H1 (cell line): ENCODE data around the gene SHROOM3. TPM values are rescaled to one million over a fixed set of nuclear protein-coding genes. Genes with fewer than 3 reads are reported as not detected.

Experiments
- CTCF ChIA-PET: fragments of 300-600 bp; sonication (Branson Sonifier 250); formaldehyde crosslinking; loops from one replicate; lab custom pipeline; 2021; ENCODE audit not compliant: partially characterized antibody; lab: Charles Lee
- POLR2A ChIA-PET: fragments of 300-600 bp; sonication (Branson Sonifier 250); formaldehyde crosslinking; loops from one replicate; lab custom pipeline; 2021; ENCODE audit warnings: inconsistent platforms; ENCODE audit not compliant: partially characterized antibody; lab: Charles Lee
- DNase-seq, 2 experiments: peaks; one replicate each; pipeline versions ENCODE4 v3.0.0 to v3.0.0-alpha.2; 2010 to 2022; ENCODE audit warnings: low spot score in 2 of 2, low read depth in 1 of 2, mixed read lengths in 1 of 2
- FAIRE-seq: peaks from 2 replicates; lab custom pipeline; 2011; peaks lifted over from hg19 to GRCh38; lab: Jason Lieb, UNC
- H2AFZ ChIP-seq: 2 replicates; pipeline ENCODE4 v1.8.1; 2012; ENCODE audit warnings: low read length, inconsistent platforms
- H2AK5ac ChIP-seq: 2 replicates; pipeline ENCODE4 v1.6.1; 2013; ENCODE audit warnings: low read depth, low read length
- H2BK120ac ChIP-seq: replicated peaks from 2 replicates; pipeline ENCODE3; 2013; ENCODE audit warnings: low read depth, low read length, inconsistent platforms
- H2BK12ac ChIP-seq: 2 replicates; pipeline ENCODE4 v1.6.1; 2013; ENCODE audit warnings: low read depth, low read length
- H2BK15ac ChIP-seq: 2 replicates; pipeline ENCODE4 v1.6.1; 2013; ENCODE audit warnings: low read length
- H2BK20ac ChIP-seq: 2 replicates; pipeline ENCODE4 v1.6.1; 2013; ENCODE audit warnings: low read length
- H2BK5ac ChIP-seq: 2 replicates; pipeline ENCODE4 v1.6.1; 2013; ENCODE audit warnings: low read depth, low read length
- H3K14ac ChIP-seq: 2 replicates; pipeline ENCODE4 v1.6.1; 2013; ENCODE audit warnings: inconsistent platforms; ENCODE audit not compliant: insufficient read length
- H3K18ac ChIP-seq: 2 replicates; pipeline ENCODE4 v1.6.1; 2013; ENCODE audit warnings: low read length; ENCODE audit errors: extremely low read depth
- H3K23ac ChIP-seq: 2 replicates; pipeline ENCODE4 v1.6.1; 2013; ENCODE audit warnings: inconsistent platforms; ENCODE audit not compliant: insufficient read length
- H3K23me2 ChIP-seq: 2 replicates; pipeline ENCODE4 v1.6.1; 2013; ENCODE audit warnings: low read depth, low read length
- H3K27ac ChIP-seq: 2 replicates; pipeline ENCODE4 v1.6.1; 2011; ENCODE audit warnings: low read depth, low read length, inconsistent platforms
- H3K27me3 ChIP-seq, 4 experiments: replicated peaks in 1 of 4; 1 replicate in 1 of 4; 2 replicates in 3 of 4; pipeline versions ENCODE4 v1.6.1 to v1.8.1; 2011 to 2013; ENCODE audit warnings: low read length in 3 of 4, mild to moderate bottlenecking in 3 of 4, inconsistent platforms in 2 of 4, mixed read lengths in 2 of 4, moderate library complexity in 1 of 4; ENCODE audit not compliant: control insufficient read depth in 3 of 4, insufficient read depth in 3 of 4; ENCODE audit errors: extremely low read depth in 1 of 4
- H3K36me3 ChIP-seq, 4 experiments: 2 replicates each; pipeline versions ENCODE4 v1.6.1 to v1.8.1; 2011 to 2013; ENCODE audit warnings: mild to moderate bottlenecking in 4 of 4, low read length in 3 of 4, moderate library complexity in 2 of 4, control low read depth in 1 of 4, inconsistent platforms in 1 of 4; ENCODE audit not compliant: insufficient read depth in 4 of 4, control insufficient read depth in 2 of 4
- H3K4ac ChIP-seq: replicated peaks from 2 replicates; pipeline ENCODE3; 2013; ENCODE audit warnings: low read length, low read depth, mixed read lengths, inconsistent platforms; ENCODE audit not compliant: insufficient read length
- H3K4me1 ChIP-seq, 4 experiments: replicated peaks in 1 of 4; 1 replicate in 1 of 4; 2 replicates in 3 of 4; pipeline versions ENCODE4 v1.6.1 to v1.8.1; 2011 to 2013; ENCODE audit warnings: low read length in 3 of 4, inconsistent platforms in 2 of 4, mixed read lengths in 1 of 4; ENCODE audit not compliant: insufficient read depth in 4 of 4, control insufficient read depth in 3 of 4
- H3K4me2 ChIP-seq, 2 experiments: 2 replicates each; pipeline versions ENCODE4 v1.6.1 to v1.8.1; 2011 to 2013; ENCODE audit warnings: low read depth in 2 of 2, low read length in 2 of 2, control low read depth in 1 of 2, inconsistent platforms in 1 of 2, mild to moderate bottlenecking in 1 of 2; ENCODE audit not compliant: insufficient read depth in 1 of 2
- H3K4me3 ChIP-seq, 4 experiments: fragments of 200-600, 300-600 bp in 1 of 4; sonication (generic), shearing (Covaris generic), sonication (Bioruptor Twin) in 1 of 4; 2 replicates each; pipeline versions ENCODE4 v1.5.1 to v1.8.1; 2011 to 2016; ENCODE audit warnings: low read length in 4 of 4, low read depth in 3 of 4, control low read depth in 2 of 4, inconsistent platforms in 2 of 4, mild to moderate bottlenecking in 2 of 4, mixed read lengths in 1 of 4, moderate library complexity in 1 of 4; ENCODE audit not compliant: insufficient read depth in 2 of 4; ENCODE audit errors: extremely low read depth in 1 of 4
- H3K56ac ChIP-seq: replicated peaks from 2 replicates; pipeline ENCODE3; 2013; ENCODE audit warnings: low read depth, mild to moderate bottlenecking, mixed read lengths, low read length, inconsistent platforms; ENCODE audit not compliant: insufficient read length
- H3K79me1 ChIP-seq: 2 replicates; pipeline ENCODE4 v1.6.1; 2013; ENCODE audit warnings: low read depth, low read length, control low read depth
- H3K79me2 ChIP-seq, 2 experiments: 2 replicates each; pipeline versions ENCODE4 v1.6.1 to v1.8.1; 2012 to 2013; ENCODE audit warnings: low read length in 2 of 2, mild to moderate bottlenecking in 2 of 2, inconsistent platforms in 1 of 2; ENCODE audit not compliant: insufficient read depth in 2 of 2, control insufficient read depth in 1 of 2
- H3K9ac ChIP-seq, 4 experiments: replicated peaks in 1 of 4; 1 replicate in 1 of 4; 2 replicates in 3 of 4; pipeline versions ENCODE4 v1.6.1 to v1.8.1; 2011 to 2013; ENCODE audit warnings: low read depth in 3 of 4, low read length in 3 of 4, control low read depth in 2 of 4, mild to moderate bottlenecking in 2 of 4, moderate library complexity in 2 of 4, inconsistent platforms in 1 of 4; ENCODE audit errors: extremely low read depth in 1 of 4
- H3K9me3 ChIP-seq, 2 experiments: 2 replicates each; pipeline versions ENCODE4 v1.6.1 to v1.8.1; 2012 to 2013; ENCODE audit warnings: mild to moderate bottlenecking in 2 of 2, moderate library complexity in 2 of 2, control low read depth in 1 of 2, inconsistent platforms in 1 of 2, low read depth in 1 of 2, low read length in 1 of 2, mixed read lengths in 1 of 2; ENCODE audit not compliant: insufficient read depth in 2 of 2
- H4K20me1 ChIP-seq, 2 experiments: replicated peaks in 1 of 2; 2 replicates each; pipeline versions ENCODE3 to v1.8.1; 2011 to 2013; ENCODE audit warnings: inconsistent platforms in 2 of 2, low read length in 2 of 2, mild to moderate bottlenecking in 1 of 2; ENCODE audit not compliant: insufficient read depth in 2 of 2, control insufficient read depth in 1 of 2
- H4K5ac ChIP-seq: 2 replicates; pipeline ENCODE4 v1.6.1; 2013; ENCODE audit warnings: low read length, low read depth, mixed read lengths, inconsistent platforms; ENCODE audit not compliant: insufficient read length
- H4K8ac ChIP-seq: 2 replicates; pipeline ENCODE4 v1.8.0; 2013; ENCODE audit warnings: mild to moderate bottlenecking, moderate library complexity, low read length, inconsistent platforms; ENCODE audit not compliant: insufficient read depth; ENCODE audit errors: extremely low read depth
- H4K91ac ChIP-seq: replicated peaks from 2 replicates; pipeline ENCODE3; 2013; ENCODE audit warnings: low read length, mixed read lengths, inconsistent platforms; ENCODE audit not compliant: insufficient read length
- ASH2L ChIP-seq: fragments of 200-600, 300-600 bp; sonication (generic); IDR thresholded peaks from one replicate; pipeline ENCODE4 v1.7.1; 2017; ENCODE audit warnings: low read length
- CHD1 ChIP-seq: IDR thresholded peaks from 2 replicates; pipeline ENCODE4 v1.6.1; 2012; ENCODE audit warnings: low read depth, low read length, improper control_type of control experiment
- GABPA ChIP-seq: IDR thresholded peaks from 2 replicates; pipeline ENCODE4 v1.6.1; 2011; ENCODE audit warnings: mild to moderate bottlenecking, low read length, moderate library complexity, borderline replicate concordance; ENCODE audit not compliant: insufficient read depth
- JUND ChIP-seq: IDR thresholded peaks from 2 replicates; pipeline ENCODE4 v1.6.1; 2011; ENCODE audit warnings: mild to moderate bottlenecking, improper control_type of control experiment, low read length
- RNF2 ChIP-seq: fragments of 200-900, 300-1000 bp; sonication (generic); IDR thresholded peaks from 2 replicates; pipeline ENCODE4 v1.7.1; 2016; ENCODE audit warnings: borderline replicate concordance, low read depth, mild to moderate bottlenecking, antibody characterized with exemption, low read length; ENCODE audit not compliant: poor library complexity, severe bottlenecking; ENCODE audit errors: missing control alignments
- SIRT6 ChIP-seq: IDR thresholded peaks from one replicate; pipeline ENCODE4 v1.7.1; 2012; ENCODE audit warnings: low read length, inconsistent platforms
- SIX5 ChIP-seq: IDR thresholded peaks from 2 replicates; pipeline ENCODE4 v1.6.1; 2011; ENCODE audit warnings: mild to moderate bottlenecking, low read depth, low read length
- SP4 ChIP-seq: IDR thresholded peaks from 2 replicates; pipeline ENCODE4 v1.6.1; 2012; ENCODE audit warnings: low read length, inconsistent platforms
- SRF ChIP-seq: IDR thresholded peaks from 2 replicates; pipeline ENCODE4 v1.6.1; 2011; ENCODE audit warnings: mild to moderate bottlenecking, low read depth, low read length, moderate library complexity
- TBP ChIP-seq: IDR thresholded peaks from 2 replicates; pipeline ENCODE4 v1.6.1; 2011; ENCODE audit warnings: low read depth, low read length, improper control_type of control experiment
- YY1 ChIP-seq: IDR thresholded peaks from 2 replicates; pipeline ENCODE4 v1.6.1; 2011; ENCODE audit warnings: low read depth, mild to moderate bottlenecking, low read length
- WGBS, 2 experiments: shearing (Covaris generic) in 1 of 2; methylation state at CpG; one replicate each; pipeline versions ENCODE4 v1.1.6 to v1.1.7; 2013 to 2015; ENCODE audit warnings: low lambda C conversion rate in 2 of 2, mixed read lengths in 2 of 2, inconsistent platforms in 1 of 2, low coverage in 1 of 2, missing lambda C conversion rate in 1 of 2; ENCODE audit not compliant: insufficient replicate concordance in 2 of 2, insufficient coverage in 1 of 2, insufficient read length in 1 of 2; ENCODE audit errors: extremely low coverage in 1 of 2, missing lambda C conversion rate in 1 of 2; 5-methylcytosine and 5-hydroxymethylcytosine counted together
- polyA plus RNA-seq, 7 experiments: library from polyadenylated mRNA; depleted of rRNA in 3 of 7; stranded (reverse) in 5 of 7; unstranded in 2 of 7; fragments of >200 nt in 5 of 7; fragments of 200-250 nt in 2 of 7; gene quantifications; 1 replicate in 5 of 7; 2 replicates in 1 of 7; 4 replicates in 1 of 7; pipeline versions ENCODE4 v1.2.1 to v1.2.3, GENCODE V29; 2011 to 2013; ENCODE audit warnings: missing spikeins in 2 of 7, mixed read lengths in 2 of 7
- total RNA-seq: library from RNA; stranded (reverse); fragmentation: NEBNext Ultra II Directional; extraction: Animal tissue kit (Norgen Biotek cat#: 25700); gene quantifications from 2 replicates; pipeline ENCODE4 v1.2.1, GENCODE V29; 2021

Gene SHROOM3
- total and polyA plus RNA-seq, 2 of the 8 experiments (the other 6 are each of a cell fraction or from before 2014, with no cell fraction given): 15.8 to 34.0 TPM

GRCh38 chr4:76757418-76757939 lies 322.4 kb downstream of the SHROOM3 start:
- Histone ChIP-seq H3K4me3 (no peak overlapping the region), H3K79me2 (no peaks in the 10 kb centered on the region), H2BK5ac (no peak overlapping the region), H3K4me2 (no peak overlapping the region), H2BK15ac (no peak overlapping the region), H3K14ac (no peak overlapping the region), H2BK120ac (no peak overlapping the region), H3K23ac (no peak overlapping the region), H3K36me3 (peaks cover 12 to 62% (median 36%) of the 10 kb centered on the region in 4 experiments), H2BK12ac (no peak overlapping the region), H2AFZ (no peak overlapping the region), H3K9me3 (no peaks in the 10 kb centered on the region), H4K5ac (no peak overlapping the region), H3K4me1 (no peaks in the 10 kb centered on the region), H2AK5ac (no peak overlapping the region), H4K8ac (no peak overlapping the region), H3K4ac (no peak overlapping the region), H2BK20ac (no peak overlapping the region), H4K91ac (no peak overlapping the region), H3K9ac (no peak overlapping the region), H3K79me1 (no peaks in the 10 kb centered on the region; the same call in 1 of the 2 replicates), H3K23me2 (no peaks in the 10 kb centered on the region), H3K27ac (no peak overlapping the region), H4K20me1 (no peaks in the 10 kb centered on the region), H3K18ac (no peak overlapping the region), H3K56ac (no peak overlapping the region), H3K27me3 (no peaks in the 10 kb centered on the region)
- no peak for FAIRE-seq
- CTCF ChIA-PET: interaction anchor here (0.6 to 4.1 kb wide), 55 partner anchors 8 to 451 kb away, joined by 3 to 37 read pairs (median 4); partner anchors contain the start of genes SHROOM3 and STBD1
- TF ChIP-seq SRF (no peak), SIRT6 (no peak), CHD1 (no peak), SP4 (no peak), YY1 (no peak), SIX5 (no peak), TBP (no peak), GABPA (no peak), RNF2 (no peak), JUND (no peak), ASH2L (no peak)
- WGBS, 2 experiments: 92% methylated on average over 9 of the region's 9 CpGs; no CpG with 5 or more reads in 1 of the 2 experiments
- no peak for DNase-seq
- POLR2A ChIA-PET: interaction anchor here (0.7 to 1.6 kb wide), 3 partner anchors 60 to 96 kb away, joined by 3 to 4 read pairs (median 3); no protein-coding TSS in a partner anchor
